Stimulated activated naive B cell treated with anti-CD40 and anti-IgM and Interleukin-4, amounts not matched to agents 10 μg/mL and 1 μg/mL and 100 μg/mL, for 72 hours (primary cell): ENCODE data around the gene BOK.

Experiments
- ATAC-seq, 2 donors: fragments of 150-1000 bp; cut with Tn5 transposase; replicated peaks; 2 replicates each; pipeline ENCODE4 v1.10.0; 2021; ENCODE audit warnings: moderate library complexity in 1 of 2
- DNase-seq: peaks from one replicate; pipeline ENCODE4 v3.0.0; 2021
- H3K27ac Mint-ChIP-seq: one replicate; pipeline ENCODE4 v1.8.0; 2022; ENCODE audit warnings: mild to moderate bottlenecking, mixed read lengths
- H3K27me3 Mint-ChIP-seq, 2 donors: one replicate each; pipeline ENCODE4 v1.8.0; 2022; ENCODE audit warnings: mixed read lengths in 2 of 2
- H3K36me3 Mint-ChIP-seq, 2 donors: one replicate each; pipeline ENCODE4 v1.8.0; 2022; ENCODE audit warnings: mixed read lengths in 2 of 2, mild to moderate bottlenecking in 1 of 2
- H3K4me1 Mint-ChIP-seq, 2 donors: one replicate each; pipeline ENCODE4 v1.8.0; 2022; ENCODE audit warnings: mixed read lengths in 2 of 2, mild to moderate bottlenecking in 1 of 2
- H3K4me3 Mint-ChIP-seq, 2 donors: one replicate each; pipeline ENCODE4 v1.8.0; 2022; ENCODE audit warnings: mild to moderate bottlenecking in 2 of 2, mixed read lengths in 2 of 2, moderate library complexity in 1 of 2
- H3K9me3 Mint-ChIP-seq, 2 donors: one replicate each; pipeline ENCODE4 v1.8.0; 2022; ENCODE audit warnings: mixed read lengths in 2 of 2, mild to moderate bottlenecking in 1 of 2

BOK gene

DNA sequence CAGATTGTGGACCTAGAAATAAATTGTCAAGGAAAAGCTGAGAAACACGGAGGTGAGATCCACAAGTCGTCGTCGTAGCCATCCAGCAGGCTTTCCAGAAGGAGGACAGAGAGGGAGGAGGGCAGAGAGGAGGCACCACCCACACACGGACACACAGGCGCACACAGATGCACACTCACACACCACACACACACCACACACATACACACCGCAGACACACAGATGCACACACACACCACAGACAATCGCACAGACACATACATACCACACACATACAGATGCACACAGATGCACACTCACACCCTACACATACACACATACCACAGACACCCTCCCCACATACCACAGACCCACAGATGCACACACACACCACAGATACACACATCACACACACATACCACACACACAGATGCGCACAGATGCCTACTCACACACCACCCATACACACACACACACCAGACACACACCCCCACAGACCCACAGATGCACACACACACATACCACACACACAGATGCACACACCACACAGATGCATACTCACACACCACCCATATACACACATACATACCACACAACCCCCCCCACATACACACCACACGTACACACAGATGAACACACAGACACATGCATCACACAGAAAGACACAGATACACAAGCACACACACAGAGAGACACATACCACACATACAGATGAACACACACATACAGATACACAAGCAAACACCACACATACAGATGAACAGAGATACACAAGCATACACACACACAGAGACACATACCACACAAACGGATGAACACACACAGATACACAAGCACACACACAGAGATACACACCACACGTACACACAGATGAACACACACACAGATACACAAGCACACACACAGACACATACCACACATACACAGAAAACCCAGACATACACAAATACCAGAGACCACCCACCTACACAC lies 12.7 kb upstream of the BOK start:
- no peaks in the 10 kb centered on the region for H3K9me3 Mint-ChIP-seq
- H3K27me3 Mint-ChIP-seq: peaks cover 2 to 16% of the 10 kb centered on the region in 2 donors
- H3K4me1 Mint-ChIP-seq: peaks cover 0 to 2% of the 10 kb centered on the region in 2 donors
- H3K27ac Mint-ChIP-seq: no peak overlapping the region
- H3K4me3 Mint-ChIP-seq: no peak overlapping the region
- DNase-seq: no peak
- ATAC-seq: no peak
- no peaks in the 10 kb centered on the region for H3K36me3 Mint-ChIP-seq

DNA sequence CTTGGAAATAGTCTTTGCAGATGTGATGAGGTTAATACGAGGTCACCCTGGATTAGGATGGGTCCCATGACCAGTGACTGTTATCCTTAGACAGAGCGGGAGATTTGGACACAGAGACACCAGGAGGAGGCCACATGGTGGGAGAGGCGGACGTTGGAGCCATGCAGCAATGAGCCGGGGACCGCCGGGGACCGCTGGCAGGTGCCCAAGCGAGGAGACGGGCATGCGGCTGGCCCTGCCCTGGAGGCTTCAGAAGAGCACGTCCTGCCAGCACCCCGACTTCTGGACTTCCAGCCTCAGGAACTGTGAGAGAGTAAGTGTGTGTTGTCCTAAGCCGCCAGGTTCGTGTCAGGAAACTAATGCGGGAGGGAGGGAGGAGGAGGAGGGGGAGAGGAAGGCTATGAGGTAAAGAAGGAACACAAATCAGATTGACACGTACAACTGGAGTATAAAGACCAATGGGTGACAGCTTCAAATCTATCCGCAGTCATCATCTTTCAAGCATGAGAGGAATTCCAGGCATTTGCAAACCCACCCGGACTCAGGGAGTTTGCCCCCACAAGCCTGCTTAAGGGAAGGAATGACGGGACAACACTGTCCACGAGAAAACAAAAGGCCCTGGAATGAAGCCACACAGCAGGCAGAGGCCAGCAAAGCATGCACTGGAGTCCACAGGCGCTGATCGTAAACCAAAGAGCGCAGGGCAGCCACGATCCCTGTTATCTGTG lies 11.6 kb upstream of the BOK start:
- ATAC-seq (no peak), DNase-seq (no peak)
- Mint-ChIP-seq H3K4me1 (no peaks in the 10 kb centered on the region), H3K36me3 (no peaks in the 10 kb centered on the region), H3K27ac (no peak overlapping the region), H3K4me3 (no peak overlapping the region), H3K27me3 (peaks cover 10 to 26% of the 10 kb centered on the region in 2 donors), H3K9me3 (no peaks in the 10 kb centered on the region)

DNA sequence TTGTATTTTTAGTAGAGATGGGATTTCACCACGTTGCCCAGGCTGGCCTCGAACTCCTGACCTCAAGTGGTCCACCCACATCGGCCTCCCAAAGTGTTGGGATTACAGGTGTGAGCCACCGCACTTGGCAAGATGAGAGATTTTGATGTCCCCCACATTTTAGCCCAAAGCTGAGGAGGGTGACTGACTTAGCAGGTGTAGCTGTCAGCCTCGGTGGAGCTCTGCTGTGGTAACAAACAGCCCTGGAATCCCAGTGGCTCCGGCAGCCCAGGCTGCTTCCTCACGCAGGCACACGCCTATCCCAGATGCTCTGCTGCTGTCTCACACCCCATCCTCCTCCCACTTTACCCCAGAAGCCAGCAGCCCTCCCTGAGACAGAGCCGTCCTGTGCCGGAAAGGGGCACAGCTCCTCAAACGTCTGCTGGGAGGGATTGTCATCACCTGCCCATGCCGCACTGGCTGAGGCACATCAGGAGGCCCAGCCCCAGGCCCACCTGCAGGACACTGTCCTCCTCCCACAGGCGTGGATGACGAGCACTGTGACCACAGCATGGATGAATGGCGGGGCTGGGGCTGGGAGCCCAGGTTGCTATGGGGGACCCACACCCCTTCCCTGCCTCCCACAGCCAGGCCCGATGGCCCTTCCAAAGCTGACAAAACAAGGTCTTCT lies 10.6 kb upstream of the BOK start:
- no peak for ATAC-seq
- no peak overlapping the region for H3K27ac Mint-ChIP-seq
- H3K4me3 Mint-ChIP-seq: no peak overlapping the region
- DNase-seq: no peak
- H3K4me1 Mint-ChIP-seq: no peaks in the 10 kb centered on the region
- no peaks in the 10 kb centered on the region for H3K36me3 Mint-ChIP-seq
- no peaks in the 10 kb centered on the region for H3K9me3 Mint-ChIP-seq
- H3K27me3 Mint-ChIP-seq: peaks cover 19 to 33% of the 10 kb centered on the region in 2 donors

DNA sequence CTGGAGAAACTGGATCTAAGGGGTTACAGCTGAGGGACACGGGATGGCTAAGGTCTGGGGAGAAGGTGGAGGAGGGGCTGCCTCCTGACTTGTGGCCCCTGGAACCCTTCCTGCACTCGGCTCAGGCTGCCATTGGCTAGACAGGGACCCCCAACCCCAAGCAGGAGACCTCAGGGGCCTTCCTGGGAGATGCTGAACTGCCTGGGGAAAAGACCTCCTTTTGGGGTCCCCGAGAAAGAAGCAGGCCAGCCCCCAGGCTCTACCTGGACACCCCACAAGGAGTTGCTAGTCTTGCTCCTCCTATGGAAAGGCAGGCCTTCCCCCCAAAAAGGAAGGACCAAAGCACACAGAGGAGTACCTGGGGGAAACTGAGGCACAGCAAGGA lies 10.1 kb upstream of the BOK start:
- Mint-ChIP-seq H3K9me3 (no peaks in the 10 kb centered on the region), H3K4me1 (no peaks in the 10 kb centered on the region), H3K36me3 (no peaks in the 10 kb centered on the region), H3K27ac (no peak overlapping the region), H3K4me3 (no peak overlapping the region), H3K27me3 (peaks cover 24 to 31% of the 10 kb centered on the region in 2 donors)
- no peak for DNase-seq
- ATAC-seq: no peak

DNA sequence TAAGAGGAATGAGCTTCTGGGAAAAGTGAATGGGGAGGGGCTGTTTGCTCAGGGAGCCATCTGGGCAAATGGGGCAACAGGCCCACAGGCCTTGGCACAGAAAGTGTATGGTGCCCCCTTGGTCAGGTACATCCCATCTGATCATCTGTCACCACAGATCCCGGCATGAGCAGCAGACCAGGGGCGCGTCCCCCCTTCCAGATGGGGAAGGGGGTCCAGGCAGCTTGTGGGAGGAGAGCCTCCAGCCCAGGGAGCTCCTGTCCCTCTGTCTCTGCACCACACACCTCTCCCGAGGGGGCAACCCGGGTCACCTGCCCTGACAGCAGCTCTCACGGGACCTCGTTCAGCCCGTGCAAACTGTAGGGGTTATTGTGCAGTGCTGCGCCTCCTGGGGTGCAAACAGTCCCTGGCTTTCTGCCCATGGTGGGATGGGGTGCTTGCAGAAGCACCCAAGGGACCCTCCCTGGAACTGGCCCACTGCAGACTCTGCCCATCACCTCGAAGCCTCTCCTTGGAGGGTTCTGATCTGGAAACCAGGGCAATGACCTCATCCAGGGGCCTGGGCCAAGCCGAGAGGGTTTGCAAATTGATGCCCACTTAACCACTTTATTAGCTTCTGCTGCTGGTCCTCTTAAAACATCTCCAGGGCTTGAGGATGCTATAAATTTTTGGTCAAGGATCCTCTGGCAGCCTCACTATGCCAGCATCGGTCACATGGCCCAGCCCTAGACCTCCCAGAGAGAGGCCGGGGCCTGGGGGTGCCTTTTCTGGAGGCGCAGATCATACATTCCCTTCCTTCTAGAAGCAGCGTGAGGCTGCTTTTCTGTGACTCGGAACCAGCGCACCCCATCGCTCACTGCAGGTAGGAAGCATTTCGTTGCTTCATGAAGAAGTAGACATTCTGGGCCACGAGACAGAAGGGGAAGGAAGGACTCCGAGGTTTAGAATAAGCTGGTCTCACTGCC lies 7.6 kb upstream of the BOK start:
- H3K36me3 Mint-ChIP-seq: no peaks in the 10 kb centered on the region
- peaks cover 0 to 2% of the 10 kb centered on the region in 2 donors for H3K9me3 Mint-ChIP-seq
- no peak overlapping the region for H3K27ac Mint-ChIP-seq
- no peak for DNase-seq
- H3K27me3 Mint-ChIP-seq: peaks cover 47 to 49% of the 10 kb centered on the region in 2 donors
- H3K4me3 Mint-ChIP-seq: no peak overlapping the region
- ATAC-seq: no peak
- no peaks in the 10 kb centered on the region for H3K4me1 Mint-ChIP-seq

DNA sequence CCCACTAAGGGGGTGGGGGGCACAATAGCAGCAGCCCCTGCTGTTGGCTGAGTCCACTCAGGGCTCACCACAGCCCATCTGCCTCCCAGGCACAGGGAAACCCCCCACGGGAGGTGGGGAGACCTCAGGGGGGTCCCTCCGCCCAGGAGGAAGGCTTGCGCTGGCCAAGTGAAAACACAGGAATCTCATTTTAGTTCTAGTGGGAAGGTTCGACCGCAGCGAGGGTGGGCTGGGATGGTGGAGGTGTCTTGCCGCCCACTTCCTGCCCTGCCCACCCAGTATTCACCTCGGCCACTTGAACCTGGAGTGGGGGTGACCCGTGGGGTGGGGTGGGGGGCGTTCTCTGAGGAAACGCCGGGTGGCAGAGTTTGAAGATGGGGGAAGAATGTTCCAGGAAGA lies 6.9 kb upstream of the BOK start:
- Mint-ChIP-seq H3K27ac (no peak overlapping the region), H3K36me3 (no peaks in the 10 kb centered on the region), H3K9me3 (peaks cover 0 to 2% of the 10 kb centered on the region in 2 donors), H3K4me3 (no peak overlapping the region), H3K27me3 (peaks cover 48 to 49% of the 10 kb centered on the region in 2 donors), H3K4me1 (no peaks in the 10 kb centered on the region)
- no peak for DNase-seq
- no peak for ATAC-seq

DNA sequence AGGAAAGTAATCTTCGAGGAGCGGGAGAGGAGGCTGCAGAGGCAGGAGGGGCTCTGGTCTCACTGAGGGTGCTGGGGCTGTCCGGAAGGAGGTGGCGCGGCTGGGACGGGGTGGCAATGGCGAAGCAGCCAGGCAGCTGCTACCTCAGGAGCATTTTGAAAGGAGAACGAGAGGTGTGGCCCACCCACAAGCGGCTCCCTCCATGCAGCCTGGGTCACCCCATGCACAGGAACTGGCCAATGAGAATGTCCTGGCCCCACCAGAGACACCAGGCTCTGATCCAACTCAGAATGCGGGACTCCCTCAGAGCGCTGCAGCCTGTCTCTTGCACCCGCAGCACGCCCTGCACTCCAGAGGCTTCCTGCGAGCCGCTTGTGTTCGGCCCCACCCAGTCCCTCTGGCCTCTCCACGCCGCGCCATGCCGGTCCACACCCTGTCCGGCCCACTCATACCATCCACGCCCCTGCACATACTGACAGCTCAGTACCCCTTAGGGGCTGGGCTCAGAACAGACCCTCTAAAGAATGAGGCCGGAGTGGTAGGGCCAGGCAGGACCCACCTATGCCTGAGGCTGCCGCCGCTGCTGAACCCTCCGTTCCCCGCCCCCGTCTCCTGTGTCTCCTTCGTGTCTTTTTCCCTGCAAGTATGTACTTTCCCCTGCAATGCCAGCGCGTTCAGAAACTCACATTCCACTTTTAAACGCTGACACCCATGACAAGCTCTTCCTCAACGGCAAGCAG lies 6.4 kb upstream of the BOK start:
- Mint-ChIP-seq H3K4me1 (no peaks in the 10 kb centered on the region), H3K4me3 (no peak overlapping the region), H3K36me3 (no peaks in the 10 kb centered on the region), H3K9me3 (peaks cover 5% of the 10 kb centered on the region in 2 donors), H3K27me3 (peaks cover 50 to 51% of the 10 kb centered on the region in 2 donors), H3K27ac (no peak overlapping the region)
- ATAC-seq: no peak
- no peak for DNase-seq

DNA sequence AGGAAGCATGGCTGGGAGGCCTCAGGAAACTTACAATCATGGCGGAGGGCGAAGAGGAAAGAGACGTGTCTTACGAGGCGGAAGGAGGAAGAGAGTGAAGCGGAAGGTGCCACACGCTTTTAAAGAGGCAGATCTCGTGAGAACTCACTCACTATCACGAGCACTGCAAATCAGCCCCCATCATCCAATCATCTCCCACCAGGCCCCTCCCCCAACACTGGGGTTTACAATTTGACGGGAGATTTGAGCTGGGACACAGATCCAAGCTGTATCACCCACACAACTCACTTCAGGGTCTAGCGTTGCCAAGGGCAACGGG lies 5.1 kb upstream of the BOK start:
- H3K4me3 Mint-ChIP-seq: no peak overlapping the region
- peaks cover 62 to 64% of the 10 kb centered on the region in 2 donors for H3K27me3 Mint-ChIP-seq
- H3K9me3 Mint-ChIP-seq: peaks cover 14 to 16% of the 10 kb centered on the region in 2 donors
- peaks cover 4 to 11% of the 10 kb centered on the region in 2 donors for H3K36me3 Mint-ChIP-seq
- DNase-seq (no peak), ATAC-seq (no peak)
- peaks cover 0 to 2% of the 10 kb centered on the region in 2 donors for H3K4me1 Mint-ChIP-seq
- no peak overlapping the region for H3K27ac Mint-ChIP-seq

DNA sequence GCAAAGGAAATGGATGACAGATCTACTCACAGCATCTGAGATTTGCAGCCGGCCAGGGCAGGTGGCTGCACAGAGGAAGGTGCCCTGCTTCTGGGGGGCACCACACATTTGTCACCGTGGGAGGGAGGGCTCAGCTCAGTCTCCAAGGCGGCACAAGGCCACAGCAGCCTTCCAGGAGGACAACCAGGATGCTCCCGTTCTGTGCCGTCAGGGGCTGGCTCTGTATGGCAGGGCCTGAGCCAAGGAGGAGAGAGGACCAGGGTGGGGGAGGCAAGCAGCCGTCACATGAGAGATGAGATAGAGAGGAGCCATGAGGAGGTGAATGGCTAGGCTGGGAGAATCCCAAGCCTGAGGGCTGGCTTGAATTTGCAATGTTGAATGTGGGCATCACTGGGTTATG lies 4.6 kb upstream of the BOK start:
- ATAC-seq (no peak), DNase-seq (no peak)
- H3K36me3 Mint-ChIP-seq: peaks cover 4 to 11% of the 10 kb centered on the region in 2 donors
- no peak overlapping the region for H3K27ac Mint-ChIP-seq
- peaks cover 0 to 2% of the 10 kb centered on the region in 2 donors for H3K4me1 Mint-ChIP-seq
- no peak overlapping the region for H3K4me3 Mint-ChIP-seq
- peaks cover 14 to 16% of the 10 kb centered on the region in 2 donors for H3K9me3 Mint-ChIP-seq
- H3K27me3 Mint-ChIP-seq: peaks cover 59 to 67% of the 10 kb centered on the region in 2 donors

DNA sequence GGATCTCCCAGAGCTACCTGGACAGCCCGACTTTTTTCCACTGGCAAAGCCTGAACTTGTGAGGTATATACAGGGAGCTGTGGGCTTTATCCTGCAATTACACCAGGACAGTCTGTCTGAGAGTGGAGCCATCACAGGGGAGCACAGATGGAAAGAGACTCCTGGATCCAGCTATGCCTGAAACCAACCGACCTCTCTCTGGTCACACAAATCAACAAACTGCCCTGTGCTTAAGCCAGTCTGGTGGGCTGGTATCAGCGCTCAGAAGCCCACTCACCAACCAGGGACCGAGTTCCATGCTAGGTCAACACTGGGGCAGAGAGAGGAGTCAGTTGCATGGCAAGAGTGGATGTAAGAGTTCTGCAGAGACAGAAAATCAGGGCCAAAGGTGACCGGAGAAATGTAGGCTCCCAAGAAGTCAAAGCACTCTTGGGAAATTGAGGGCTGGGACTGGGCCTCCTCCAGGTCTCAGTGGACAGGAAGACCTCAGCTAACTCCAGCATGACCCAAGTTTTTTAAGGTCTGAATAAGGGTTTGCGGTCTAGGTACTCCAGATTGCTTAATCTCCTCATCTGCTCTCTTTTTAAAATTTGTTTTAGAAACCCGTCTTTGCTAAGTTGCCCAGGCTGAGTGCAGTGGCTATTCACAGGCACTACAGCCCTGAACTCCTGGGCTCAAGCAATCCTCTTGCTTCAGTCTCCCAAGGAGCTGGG lies 3.8 kb upstream of the BOK start:
- H3K36me3 Mint-ChIP-seq: peaks cover 4 to 11% of the 10 kb centered on the region in 2 donors

DNA sequence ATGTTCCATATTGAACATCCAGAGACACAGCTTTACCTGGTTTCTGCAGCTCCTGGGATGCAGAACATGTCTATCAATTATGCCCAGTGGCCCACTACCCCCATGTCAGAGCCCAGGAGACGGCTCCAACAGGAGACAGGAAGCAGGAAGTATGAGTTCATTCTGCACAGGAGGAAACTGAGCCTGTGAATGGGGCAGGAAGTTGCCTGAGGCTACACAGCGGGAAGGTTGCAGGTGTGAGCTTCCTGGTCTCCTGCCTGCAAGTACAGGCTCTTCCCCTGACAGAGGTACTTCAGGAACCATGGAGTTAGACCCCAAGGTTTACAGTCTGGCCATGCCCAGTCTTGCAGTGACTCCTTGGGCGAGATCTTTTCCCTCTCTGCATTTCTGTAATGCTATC lies 2.8 kb upstream of the BOK start:
- H3K36me3 Mint-ChIP-seq: peaks cover 4 to 11% of the 10 kb centered on the region in 2 donors
- DNase-seq: no peak
- peaks cover 14 to 16% of the 10 kb centered on the region in 2 donors for H3K9me3 Mint-ChIP-seq
- H3K4me1 Mint-ChIP-seq: peaks cover 2 to 7% of the 10 kb centered on the region in 2 donors
- H3K27ac Mint-ChIP-seq: no peak overlapping the region
- H3K27me3 Mint-ChIP-seq: peaks cover 63 to 79% of the 10 kb centered on the region in 2 donors
- no peak for ATAC-seq
- H3K4me3 Mint-ChIP-seq: no peak overlapping the region

More for the DNA sequence above, 3.8 kb upstream of the BOK start:
- Mint-ChIP-seq H3K4me1 (peaks cover under 1 to 2% of the 10 kb centered on the region in 2 donors), H3K27ac (no peak overlapping the region), H3K9me3 (peaks cover 14 to 16% of the 10 kb centered on the region in 2 donors), H3K27me3 (peaks cover 56 to 70% of the 10 kb centered on the region in 2 donors), H3K4me3 (no peak overlapping the region)
- no peak for DNase-seq
- no peak for ATAC-seq

DNA sequence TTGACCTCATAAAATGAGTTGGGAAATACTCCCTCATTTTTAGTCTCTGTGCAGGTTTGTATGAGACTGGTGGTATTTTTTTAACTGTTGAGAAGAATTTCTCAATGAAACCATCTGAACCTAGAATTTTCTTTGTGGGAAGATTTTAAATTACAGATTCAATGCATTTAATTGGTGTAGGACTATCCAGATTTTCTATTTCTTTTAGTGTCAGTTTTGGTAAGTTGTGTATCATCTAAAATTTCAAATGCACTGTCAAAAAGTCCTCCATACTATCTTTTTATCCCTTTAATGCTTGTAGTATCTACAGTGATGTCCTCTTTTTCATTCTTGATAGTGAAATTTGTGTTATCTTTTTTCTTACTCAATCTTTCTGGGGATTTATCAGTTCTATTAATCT lies 1.8 kb upstream of the BOK start:
- H3K4me3 Mint-ChIP-seq: no peak overlapping the region
- ATAC-seq (no peak), DNase-seq (no peak)
- H3K9me3 Mint-ChIP-seq: peaks cover 14 to 16% of the 10 kb centered on the region in 2 donors
- H3K36me3 Mint-ChIP-seq: peaks cover 4 to 11% of the 10 kb centered on the region in 2 donors
- peaks cover 54 to 75% of the 10 kb centered on the region in 2 donors for H3K27me3 Mint-ChIP-seq
- H3K4me1 Mint-ChIP-seq: peaks cover 2 to 7% of the 10 kb centered on the region in 2 donors
- H3K27ac Mint-ChIP-seq: no peak overlapping the region
